Stomach (tissue), 4 donors: ENCODE results near the gene SERP1.

Source experiments
- CTCF ChIP-seq, 7 experiments: fragments of 450-650 bp in 4 of 7; fragments of 200-600 bp in 3 of 7; sonication (generic) in 3 of 7; IDR thresholded peaks; one replicate each; pipeline ENCODE4 v1.5.1; 2016 to 2019; ENCODE audit warnings: antibody characterized with exemption in 7 of 7, control low read depth in 2 of 7, mild to moderate bottlenecking in 1 of 7
- EP300 ChIP-seq: sonication (generic); formaldehyde crosslinking; IDR thresholded peaks from one replicate; pipeline ENCODE4 v1.6.1; 2017; ENCODE audit warnings: antibody characterized with exemption
- POLR2A ChIP-seq, 4 donors: fragments of 450-650 bp; IDR thresholded peaks; one replicate each; pipeline ENCODE4 v1.6.1; 2016; ENCODE audit warnings: antibody characterized with exemption in 4 of 4, control low read depth in 2 of 4, mild to moderate bottlenecking in 1 of 4, moderate library complexity in 1 of 4

DNA sequence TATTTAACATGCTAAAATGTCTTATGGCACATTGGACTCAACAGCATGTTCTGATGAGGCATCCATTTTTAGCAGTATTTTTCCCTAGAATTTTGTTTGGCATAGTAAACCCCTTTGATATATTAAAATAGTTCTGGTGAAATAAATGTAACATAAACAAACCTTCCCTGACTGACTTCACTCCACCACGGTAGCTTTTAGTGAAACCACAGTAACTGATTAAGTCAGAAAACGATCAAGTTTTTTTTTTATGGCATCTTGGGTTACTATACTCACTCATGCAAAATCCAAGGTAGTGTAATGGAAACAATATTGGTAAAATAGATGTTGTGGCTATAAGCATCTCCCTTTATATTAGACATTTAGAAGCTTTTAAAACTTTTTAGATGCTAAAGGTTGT lies 2.8 kb downstream of the SERP1 start:
- no peak for TF ChIP-seq CTCF (IDR thresholded peaks at IDR 0.05)
- TF ChIP-seq POLR2A (IDR thresholded peaks at IDR 0.05) = no peak
- no peak for TF ChIP-seq EP300
